WTC11 (cell line): ENCODE measurements around the gene NSG1. TPM values are rescaled to one million over a fixed set of nuclear protein-coding genes. Genes with fewer than 3 reads are reported as not detected.

Source experiments
- ATAC-seq: fragments of 200-7000 bp; cut with Tn5 transposase; 2 replicates; pipeline ENCODE4 v1.10.0; 2021; ENCODE audit warnings: mild to moderate bottlenecking, moderate library complexity
- CTCF ChIA-PET: fragments of 300-600 bp; sonication (Branson Sonifier 250); formaldehyde crosslinking; loops from one replicate; lab custom pipeline; 2021; ENCODE audit warnings: antibody characterized with exemption; lab: Charles Lee
- POLR2A ChIA-PET: fragments of 350-600 bp; sonication (Branson Sonifier 250); formaldehyde crosslinking; loops from one replicate; lab custom pipeline; 2021; ENCODE audit warnings: antibody characterized with exemption; lab: Charles Lee
- DNase-seq: peaks from one replicate; pipeline ENCODE4 v3.0.0; 2021; ENCODE audit warnings: low spot score
- H3K27ac Mint-ChIP-seq: 2 replicates; pipeline ENCODE4 v1.8.0; 2021; ENCODE audit warnings: mixed read lengths
- H3K27me3 Mint-ChIP-seq: 2 replicates; pipeline ENCODE4 v1.8.0; 2021; ENCODE audit warnings: low read depth, mild to moderate bottlenecking, moderate library complexity, mixed read lengths
- H3K36me3 Mint-ChIP-seq: 2 replicates; pipeline ENCODE4 v1.8.0; 2021; ENCODE audit warnings: mixed read lengths
- H3K4me1 Mint-ChIP-seq: 2 replicates; pipeline ENCODE4 v1.8.0; 2022; ENCODE audit warnings: mixed read lengths
- H3K4me3 Mint-ChIP-seq: 2 replicates; pipeline ENCODE4 v1.8.0; 2021; ENCODE audit warnings: mild to moderate bottlenecking, moderate library complexity, mixed read lengths
- H3K9me3 Mint-ChIP-seq: 2 replicates; pipeline ENCODE4 v1.8.0; 2021; ENCODE audit warnings: mixed read lengths
- ARID4B ChIP-seq: sonication (generic); formaldehyde crosslinking; IDR thresholded peaks from 2 replicates; pipeline ENCODE4 v1.8.0; 2023; ENCODE audit warnings: missing genetic modification reagents, mild to moderate bottlenecking, borderline replicate concordance
- CREB1 ChIP-seq: sonication (generic); formaldehyde crosslinking; IDR thresholded peaks from 2 replicates; pipeline ENCODE4 v1.8.0; 2023; ENCODE audit warnings: mild to moderate bottlenecking, missing genetic modification reagents
- CREM ChIP-seq: sonication (generic); formaldehyde crosslinking; IDR thresholded peaks from 2 replicates; pipeline ENCODE4 v1.8.1; 2022; ENCODE audit warnings: mild to moderate bottlenecking, missing genetic modification reagents, moderate library complexity
- ETV6 ChIP-seq: sonication (generic); formaldehyde crosslinking; IDR thresholded peaks from 2 replicates; pipeline ENCODE4 v1.8.1; 2022; ENCODE audit warnings: mild to moderate bottlenecking, missing genetic modification reagents
- GABPB1 ChIP-seq: sonication (generic); formaldehyde crosslinking; IDR thresholded peaks from 2 replicates; pipeline ENCODE4 v1.8.1; 2023; ENCODE audit warnings: mild to moderate bottlenecking, missing genetic modification reagents
- IRF1 ChIP-seq: sonication (generic); formaldehyde crosslinking; IDR thresholded peaks from 2 replicates; pipeline ENCODE4 v1.8.0; 2023; ENCODE audit warnings: missing genetic modification reagents
- IRF2 ChIP-seq: sonication (generic); formaldehyde crosslinking; IDR thresholded peaks from 2 replicates; pipeline ENCODE4 v1.8.0; 2022; ENCODE audit warnings: low read depth, missing genetic modification reagents, borderline replicate concordance
- NFE2L1 ChIP-seq: sonication (generic); formaldehyde crosslinking; IDR thresholded peaks from 2 replicates; pipeline ENCODE4 v1.8.1; 2023; ENCODE audit warnings: missing genetic modification reagents
- NR2C2 ChIP-seq: sonication (generic); formaldehyde crosslinking; IDR thresholded peaks from 2 replicates; pipeline ENCODE4 v1.8.0; 2022; ENCODE audit warnings: mild to moderate bottlenecking, missing genetic modification reagents
- PRRX2 ChIP-seq: fragments of 250-450 bp; sonication (Bioruptor Pico); IDR thresholded peaks from 2 replicates; pipeline ENCODE4 v1.8.0; 2021; ENCODE audit warnings: mild to moderate bottlenecking
- TP53 ChIP-seq: sonication (generic); formaldehyde crosslinking; IDR thresholded peaks from 2 replicates; pipeline ENCODE4 v1.8.1; 2023; ENCODE audit warnings: mild to moderate bottlenecking, missing genetic modification reagents
- USF1 ChIP-seq: sonication (generic); formaldehyde crosslinking; IDR thresholded peaks from 2 replicates; pipeline ENCODE4 v1.8.0; 2022; ENCODE audit warnings: mild to moderate bottlenecking, missing genetic modification reagents
- ZNF423 ChIP-seq: fragments of 250-450 bp; sonication (Bioruptor Pico); IDR thresholded peaks from 2 replicates; pipeline ENCODE4 v2.1.2; 2022; ENCODE audit warnings: mild to moderate bottlenecking, moderate library complexity
- total RNA-seq: library from RNA; stranded (reverse); gene quantifications from 3 replicates; pipeline ENCODE4 v1.2.3, GENCODE V29; 2021
- TF ChIP-seq, protein P1 (sequence below): sonication (generic); formaldehyde crosslinking; IDR thresholded peaks from 2 replicates; pipeline ENCODE4 v1.8.1; 2022; ENCODE audit warnings: low read depth, mild to moderate bottlenecking, moderate library complexity, missing genetic modification reagents, borderline replicate concordance
- TF ChIP-seq, protein P2 (sequence below): sonication (generic); formaldehyde crosslinking; conservative IDR thresholded peaks from 2 replicates; pipeline ENCODE4 v1.8.1; 2023; ENCODE audit warnings: mild to moderate bottlenecking, low read depth, missing genetic modification reagents, moderate library complexity
- TF ChIP-seq, protein P3 (sequence below): fragments of 250-450 bp; sonication (Bioruptor Pico); IDR thresholded peaks from 2 replicates; pipeline ENCODE4 v1.9.0; 2021; ENCODE audit warnings: moderate library complexity, mild to moderate bottlenecking, inconsistent platforms, borderline replicate concordance
- TF ChIP-seq, protein P4 (sequence below): sonication (generic); formaldehyde crosslinking; IDR thresholded peaks from 2 replicates; pipeline ENCODE4 v1.8.1; 2022; ENCODE audit warnings: mild to moderate bottlenecking, missing genetic modification reagents, moderate library complexity, borderline replicate concordance

NSG1 gene
- total RNA-seq, 1 experiment from 2014 or later: 24.2 TPM

DNA sequence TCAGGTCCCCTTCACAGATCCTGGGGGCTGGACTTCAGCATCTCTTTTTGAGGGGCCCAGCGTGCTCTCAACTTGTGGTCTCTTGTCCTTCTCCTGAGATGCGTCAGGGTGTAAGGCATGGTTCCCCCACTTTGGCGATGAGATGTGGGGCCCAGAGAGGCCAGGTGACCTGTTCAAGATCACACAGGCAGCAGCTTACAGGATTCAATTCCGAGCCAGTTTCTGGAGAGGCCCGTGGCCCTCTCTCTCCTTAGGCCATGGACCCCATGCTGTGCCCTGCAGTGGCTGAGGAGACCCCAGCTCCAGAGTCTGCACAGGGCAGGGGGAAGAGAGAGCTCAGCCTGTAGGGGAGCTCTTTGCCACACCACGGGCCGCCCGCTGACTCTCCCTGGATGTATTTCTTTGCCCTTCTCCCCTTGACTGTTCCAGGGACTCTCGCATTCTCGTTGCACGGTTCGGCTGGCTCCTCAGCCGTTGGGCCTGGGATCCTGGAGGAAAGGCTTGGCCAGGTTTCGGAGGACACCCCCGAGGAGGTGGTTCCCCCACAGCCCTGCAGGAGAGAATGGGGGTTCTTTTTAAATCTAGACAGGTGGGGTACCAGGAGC, 18.6 kb downstream of the NSG1 start (continued):
- TF ChIP-seq ARID4B (CRISPR knock-in tag) (no peak), IRF1 (CRISPR knock-in tag) (no peak), CREM (CRISPR knock-in tag) (no peak), ETV6 (no peak), NFE2L1 (CRISPR knock-in tag) (no peak), USF1 (no peak), NR2C2 (CRISPR knock-in tag) (no peak), GABPB1 (CRISPR knock-in tag) (no peak)
- TF ChIP-seq, protein P1, sequence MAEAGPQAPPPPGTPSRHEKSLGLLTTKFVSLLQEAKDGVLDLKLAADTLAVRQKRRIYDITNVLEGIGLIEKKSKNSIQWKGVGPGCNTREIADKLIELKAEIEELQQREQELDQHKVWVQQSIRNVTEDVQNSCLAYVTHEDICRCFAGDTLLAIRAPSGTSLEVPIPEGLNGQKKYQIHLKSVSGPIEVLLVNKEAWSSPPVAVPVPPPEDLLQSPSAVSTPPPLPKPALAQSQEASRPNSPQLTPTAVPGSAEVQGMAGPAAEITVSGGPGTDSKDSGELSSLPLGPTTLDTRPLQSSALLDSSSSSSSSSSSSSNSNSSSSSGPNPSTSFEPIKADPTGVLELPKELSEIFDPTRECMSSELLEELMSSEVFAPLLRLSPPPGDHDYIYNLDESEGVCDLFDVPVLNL (CRISPR knock-in tag): no peak
- TF ChIP-seq, protein P2, sequence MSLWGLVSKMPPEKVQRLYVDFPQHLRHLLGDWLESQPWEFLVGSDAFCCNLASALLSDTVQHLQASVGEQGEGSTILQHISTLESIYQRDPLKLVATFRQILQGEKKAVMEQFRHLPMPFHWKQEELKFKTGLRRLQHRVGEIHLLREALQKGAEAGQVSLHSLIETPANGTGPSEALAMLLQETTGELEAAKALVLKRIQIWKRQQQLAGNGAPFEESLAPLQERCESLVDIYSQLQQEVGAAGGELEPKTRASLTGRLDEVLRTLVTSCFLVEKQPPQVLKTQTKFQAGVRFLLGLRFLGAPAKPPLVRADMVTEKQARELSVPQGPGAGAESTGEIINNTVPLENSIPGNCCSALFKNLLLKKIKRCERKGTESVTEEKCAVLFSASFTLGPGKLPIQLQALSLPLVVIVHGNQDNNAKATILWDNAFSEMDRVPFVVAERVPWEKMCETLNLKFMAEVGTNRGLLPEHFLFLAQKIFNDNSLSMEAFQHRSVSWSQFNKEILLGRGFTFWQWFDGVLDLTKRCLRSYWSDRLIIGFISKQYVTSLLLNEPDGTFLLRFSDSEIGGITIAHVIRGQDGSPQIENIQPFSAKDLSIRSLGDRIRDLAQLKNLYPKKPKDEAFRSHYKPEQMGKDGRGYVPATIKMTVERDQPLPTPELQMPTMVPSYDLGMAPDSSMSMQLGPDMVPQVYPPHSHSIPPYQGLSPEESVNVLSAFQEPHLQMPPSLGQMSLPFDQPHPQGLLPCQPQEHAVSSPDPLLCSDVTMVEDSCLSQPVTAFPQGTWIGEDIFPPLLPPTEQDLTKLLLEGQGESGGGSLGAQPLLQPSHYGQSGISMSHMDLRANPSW (CRISPR knock-in tag): no peak
- TF ChIP-seq, protein P3, sequence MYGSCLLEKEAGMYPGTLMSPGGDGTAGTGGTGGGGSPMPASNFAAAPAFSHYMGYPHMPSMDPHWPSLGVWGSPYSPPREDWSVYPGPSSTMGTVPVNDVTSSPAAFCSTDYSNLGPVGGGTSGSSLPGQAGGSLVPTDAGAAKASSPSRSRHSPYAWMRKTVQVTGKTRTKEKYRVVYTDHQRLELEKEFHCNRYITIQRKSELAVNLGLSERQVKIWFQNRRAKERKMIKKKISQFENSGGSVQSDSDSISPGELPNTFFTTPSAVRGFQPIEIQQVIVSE (CRISPR knock-in tag): no peak

GRCh38 chr4:4406455-4407298, 19.8 kb downstream of the NSG1 start:
- ChIA-PET CTCF (interaction anchor here (1.1 to 2.0 kb wide), 2 partner anchors 21 to 25 kb away, joined by 3 to 6 read pairs; no protein-coding TSS in a partner anchor), POLR2A (no interaction called here)
- Mint-ChIP-seq H3K36me3 (no peaks in the 10 kb centered on the region; the same call in 1 of the 2 replicates), H3K27ac (no peak overlapping the region), H3K4me3 (no peak overlapping the region), H3K9me3 (no peaks in the 10 kb centered on the region), H3K27me3 (no peaks in the 10 kb centered on the region), H3K4me1 (0 out of 2 replicates have a peak, but pooled peaks cover 4% of the 10 kb centered on the region)
- ATAC-seq (no peak), DNase-seq (no peak)
- TF ChIP-seq IRF2 (CRISPR knock-in tag) (no peak), PRRX2 (CRISPR knock-in tag) (no peak), TP53 (CRISPR knock-in tag) (no peak), CREB1 (no peak), ZNF423 (CRISPR knock-in tag) (no peak)
- TF ChIP-seq, protein P4, sequence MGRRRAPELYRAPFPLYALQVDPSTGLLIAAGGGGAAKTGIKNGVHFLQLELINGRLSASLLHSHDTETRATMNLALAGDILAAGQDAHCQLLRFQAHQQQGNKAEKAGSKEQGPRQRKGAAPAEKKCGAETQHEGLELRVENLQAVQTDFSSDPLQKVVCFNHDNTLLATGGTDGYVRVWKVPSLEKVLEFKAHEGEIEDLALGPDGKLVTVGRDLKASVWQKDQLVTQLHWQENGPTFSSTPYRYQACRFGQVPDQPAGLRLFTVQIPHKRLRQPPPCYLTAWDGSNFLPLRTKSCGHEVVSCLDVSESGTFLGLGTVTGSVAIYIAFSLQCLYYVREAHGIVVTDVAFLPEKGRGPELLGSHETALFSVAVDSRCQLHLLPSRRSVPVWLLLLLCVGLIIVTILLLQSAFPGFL (CRISPR knock-in tag): no peak
- TF ChIP-seq, protein P1 (CRISPR knock-in tag): no peak
